HG03575 (cell line): ENCODE results near the gene MMP7.
"Not testable (repeated sequence)": the region's sequence is repeated elsewhere in the genome, so short reads cannot be mapped to it uniquely, and the experiment has no call there.

Source experiments
- ATAC-seq: cut with Tn5 transposase; IDR thresholded peaks from one replicate; pipeline ENCODE4 v1.9.1; 2021; ENCODE audit not compliant: unreplicated experiment, insufficient number of reproducible peaks, low FRiP score; ENCODE audit errors: extremely low read depth

Gene MMP7

DNA sequence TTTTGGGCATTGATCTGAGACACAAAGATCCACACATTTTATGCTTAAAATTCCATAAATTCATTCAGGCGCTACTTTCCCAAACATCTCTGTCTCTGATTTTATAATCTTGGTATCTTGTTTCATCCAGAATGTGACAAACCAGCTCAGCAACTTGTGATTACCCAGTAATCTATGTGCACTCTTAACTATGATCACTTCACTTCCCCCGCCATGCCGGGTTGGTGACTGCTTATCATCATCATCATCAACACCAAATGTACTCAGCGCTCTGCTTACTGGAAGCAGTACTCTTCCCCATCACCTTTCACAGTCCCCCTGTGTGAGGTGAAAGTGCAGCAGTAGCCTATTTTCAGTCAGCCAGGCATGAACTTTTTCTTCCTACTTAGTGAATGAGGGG, 15.2 kb upstream of the MMP7 start:
- ATAC-seq: no peak

- no peak for ATAC-seq
Observed at GRCh38 chr11:102544594-102544993, 14.0 kb upstream of the MMP7 start.

- ATAC-seq: no peak
Observed at GRCh38 chr11:102539567-102539966, 9.0 kb upstream of the MMP7 start.

GRCh38 chr11:102538932-102539331, 8.4 kb upstream of the MMP7 start:
- no peak for ATAC-seq

DNA sequence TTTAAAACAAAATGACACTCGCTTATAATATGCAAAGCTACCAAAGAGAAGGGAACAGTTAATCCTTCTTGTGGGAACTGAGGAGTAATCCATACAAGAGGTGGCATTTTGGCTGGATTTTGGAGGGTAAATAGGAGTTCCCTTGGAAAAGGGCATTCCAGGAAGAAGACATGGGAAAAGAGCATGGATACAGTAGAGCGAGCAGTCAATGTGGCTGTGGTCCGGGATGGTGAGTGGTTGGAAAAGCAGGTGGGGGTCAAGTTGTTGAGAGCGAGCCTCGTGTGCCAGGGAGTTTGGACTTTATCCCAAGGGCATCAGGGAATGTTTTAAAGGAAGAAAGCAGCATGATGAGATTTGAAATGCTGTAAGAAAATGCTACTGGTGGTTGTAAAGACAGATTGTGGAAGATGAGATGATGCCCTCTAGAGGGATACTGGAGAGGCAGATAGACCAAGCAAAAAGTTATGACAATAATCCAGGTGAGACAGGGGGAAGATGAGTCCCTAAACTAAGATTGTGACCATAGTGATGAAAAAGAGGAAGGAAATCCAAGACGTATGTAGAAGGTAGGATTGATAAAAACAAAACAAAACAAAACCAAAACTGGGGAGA, 3.8 kb upstream of the MMP7 start:
- ATAC-seq: no peak

GRCh38 chr11:102528618-102529017, 1.9 kb downstream of the MMP7 start:
- no peak for ATAC-seq

DNA sequence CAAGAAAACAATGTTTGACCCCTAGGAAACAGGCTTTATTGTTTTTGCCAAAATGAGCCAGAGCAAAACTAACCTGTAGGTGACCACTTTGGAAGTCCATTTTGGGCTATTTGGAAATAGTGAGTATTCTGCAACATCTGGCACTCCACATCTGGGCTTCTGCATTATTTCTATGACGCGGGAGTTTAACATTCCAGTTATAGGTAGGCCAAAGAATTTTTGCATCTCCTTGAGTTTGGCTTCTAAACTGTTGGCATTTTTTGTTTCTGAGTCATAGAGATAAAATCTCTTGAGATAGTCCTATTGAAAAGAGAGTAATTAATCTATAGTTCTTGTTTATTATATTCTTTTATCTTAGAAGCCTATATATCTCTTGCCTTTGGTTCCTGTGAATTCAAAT, 2.9 kb downstream of the MMP7 start:
- no peak for ATAC-seq

DNA sequence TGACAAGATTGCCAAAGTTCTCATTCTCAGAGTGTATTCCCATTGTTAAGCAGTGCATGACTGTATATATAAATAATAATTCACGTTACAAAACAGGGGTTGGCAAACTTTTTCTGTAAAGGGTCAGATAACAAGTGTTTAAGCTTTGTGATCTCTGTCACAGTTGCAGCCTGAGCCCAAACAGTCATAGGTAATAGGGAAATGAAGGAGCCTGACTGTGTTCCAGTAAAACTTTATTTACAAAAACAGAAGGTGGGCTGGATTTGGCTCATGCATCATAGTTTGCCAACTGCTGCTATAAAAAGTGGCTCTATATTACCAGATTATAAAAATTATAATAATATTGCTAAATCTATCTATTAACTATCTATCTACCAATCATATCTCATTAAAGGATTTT, 3.5 kb downstream of the MMP7 start:
- no peak for ATAC-seq

- no peak for ATAC-seq
Observed at GRCh38 chr11:102523887-102524286, 6.7 kb downstream of the MMP7 start.

DNA sequence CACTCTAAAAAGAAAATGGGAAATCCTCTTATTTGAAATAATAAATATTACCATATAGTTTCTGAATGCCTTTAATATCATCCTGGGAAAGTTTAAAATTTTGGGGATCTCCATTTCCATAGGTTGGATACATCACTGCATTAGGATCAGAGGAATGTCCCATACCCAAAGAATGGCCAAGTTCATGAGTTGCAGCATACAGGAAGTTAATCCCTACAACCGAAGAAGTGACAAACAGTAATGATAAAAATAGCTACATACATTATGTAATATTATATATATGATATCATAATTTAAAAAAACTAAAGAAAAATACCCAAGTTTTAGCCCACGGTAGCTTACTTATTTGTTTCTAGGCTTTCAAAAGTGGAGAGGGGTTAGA, 7.4 kb downstream of the MMP7 start:
- no peak for ATAC-seq

GRCh38 chr11:102522312-102523188, 8.0 kb downstream of the MMP7 start:
- ATAC-seq: no peak

GRCh38 chr11:102521121-102521520, 9.4 kb downstream of the MMP7 start:
- ATAC-seq: no peak

DNA sequence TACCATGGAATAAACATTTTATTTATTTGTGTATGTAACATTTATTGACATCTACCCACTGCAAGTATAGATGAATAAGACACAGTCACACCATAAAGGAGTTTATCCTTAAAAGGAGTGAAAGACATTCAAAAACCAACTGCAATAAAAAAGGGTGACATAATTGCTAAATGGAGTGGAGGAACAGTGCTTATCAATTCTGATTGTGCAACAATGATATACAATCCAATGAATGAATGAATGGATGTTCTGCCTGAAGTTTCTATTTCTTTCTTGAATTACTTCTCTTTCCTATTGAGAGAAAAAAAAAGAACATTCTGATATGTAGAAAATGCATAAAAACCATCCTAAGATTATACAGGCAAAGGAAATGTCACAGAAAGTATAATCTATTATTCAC, 10.0 kb downstream of the MMP7 start:
- ATAC-seq: no peak

GRCh38 chr11:102518296-102519094, 12.1 kb downstream of the MMP7 start:
- ATAC-seq: no peak

DNA sequence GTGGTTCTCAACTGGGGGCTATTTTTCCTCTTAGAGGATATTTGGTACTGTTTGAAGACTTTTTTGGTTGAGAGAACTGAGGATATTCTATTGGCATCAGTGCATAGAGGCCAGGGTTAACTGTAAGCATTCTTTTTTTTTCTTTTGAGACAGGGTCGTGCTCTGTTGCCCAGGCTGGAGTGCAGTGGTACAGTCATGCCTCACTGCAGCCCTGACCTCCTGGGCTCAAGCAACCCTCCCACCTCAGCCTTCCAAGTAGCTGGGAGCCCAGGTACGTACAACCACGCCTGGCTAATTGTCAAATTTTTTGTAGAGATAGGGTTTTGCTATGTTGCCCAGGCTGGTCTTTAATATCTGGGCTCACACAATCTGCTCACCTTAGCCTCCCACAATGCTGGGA, 12.9 kb downstream of the MMP7 start:
- no peak for ATAC-seq

- no peak for ATAC-seq
Observed at GRCh38 chr11:102516179-102516578, 14.4 kb downstream of the MMP7 start.

- no peak for ATAC-seq
Observed at GRCh38 chr11:102513869-102514268, 16.7 kb downstream of the MMP7 start.

DNA sequence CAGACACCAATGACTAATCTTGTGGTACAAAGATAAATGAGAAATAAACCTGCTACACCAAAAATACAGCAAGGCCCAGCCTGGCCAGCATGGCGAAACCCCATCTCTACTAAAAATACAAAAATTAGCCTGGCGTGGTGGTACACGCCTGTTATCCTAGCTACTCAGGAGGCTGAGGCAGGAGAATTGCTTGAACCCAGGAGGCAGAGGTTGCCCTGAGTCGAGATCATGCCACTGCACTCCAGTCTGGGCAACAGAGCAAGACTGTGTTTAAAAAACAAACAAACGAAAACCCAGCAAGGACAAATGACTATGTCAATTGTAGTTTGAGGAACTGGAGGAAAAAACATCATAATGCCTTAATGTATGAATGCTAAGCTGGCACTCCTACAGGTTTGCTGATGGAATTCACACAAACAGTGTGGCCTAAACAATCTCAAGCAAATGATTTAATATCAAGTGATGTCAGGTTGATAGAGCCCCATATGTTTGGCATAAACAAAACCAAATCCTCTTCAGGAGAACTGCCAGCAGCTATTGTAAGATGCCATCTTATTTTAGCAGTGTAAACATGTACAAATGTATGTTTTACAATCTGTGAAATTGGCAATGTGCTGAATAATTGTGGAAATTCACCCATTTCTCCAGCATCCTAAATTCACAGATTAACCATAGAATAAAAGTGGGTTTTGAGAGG, 20.0 kb downstream of the MMP7 start:
- ATAC-seq: no peak

GRCh38 chr11:102502831-102503230, 27.7 kb downstream of the MMP7 start:
- ATAC-seq: not testable (repeated sequence)
